ENCODE data around the gene TACC2.
"Not testable (repeated sequence)": the region's sequence is repeated elsewhere in the genome, so short reads cannot be mapped to it uniquely, and the experiment has no call there.

DNA sequence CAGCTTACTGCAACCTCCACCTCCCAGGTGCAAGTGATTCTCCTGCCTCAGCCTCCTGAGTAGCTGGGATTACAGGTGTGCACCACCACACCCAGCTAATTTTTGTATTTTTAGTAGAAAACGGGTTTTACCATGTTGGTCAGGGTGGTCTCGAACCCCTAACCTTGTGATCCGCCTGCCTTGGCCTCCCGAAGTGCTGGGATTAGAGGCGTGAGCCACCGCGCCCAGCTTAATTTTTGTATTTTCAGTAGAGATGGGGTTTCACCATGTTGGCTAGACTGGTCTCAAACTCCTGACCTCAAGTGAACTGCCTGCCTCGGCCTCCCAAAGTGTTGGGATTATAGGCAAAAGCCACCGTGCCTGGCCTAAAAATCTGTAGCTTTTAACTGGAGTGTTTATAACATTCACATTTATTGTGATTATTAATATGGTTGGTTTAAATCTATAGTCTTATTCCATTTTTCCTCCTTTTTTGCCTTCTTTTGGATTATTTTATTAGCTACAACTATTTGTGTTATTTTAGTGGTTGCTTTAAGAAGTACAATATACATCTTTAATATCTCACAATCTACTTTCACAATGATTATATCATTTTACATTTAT lies 77.5 kb downstream of the TACC2 start:
- TF ChIP-seq, protein P1, sequence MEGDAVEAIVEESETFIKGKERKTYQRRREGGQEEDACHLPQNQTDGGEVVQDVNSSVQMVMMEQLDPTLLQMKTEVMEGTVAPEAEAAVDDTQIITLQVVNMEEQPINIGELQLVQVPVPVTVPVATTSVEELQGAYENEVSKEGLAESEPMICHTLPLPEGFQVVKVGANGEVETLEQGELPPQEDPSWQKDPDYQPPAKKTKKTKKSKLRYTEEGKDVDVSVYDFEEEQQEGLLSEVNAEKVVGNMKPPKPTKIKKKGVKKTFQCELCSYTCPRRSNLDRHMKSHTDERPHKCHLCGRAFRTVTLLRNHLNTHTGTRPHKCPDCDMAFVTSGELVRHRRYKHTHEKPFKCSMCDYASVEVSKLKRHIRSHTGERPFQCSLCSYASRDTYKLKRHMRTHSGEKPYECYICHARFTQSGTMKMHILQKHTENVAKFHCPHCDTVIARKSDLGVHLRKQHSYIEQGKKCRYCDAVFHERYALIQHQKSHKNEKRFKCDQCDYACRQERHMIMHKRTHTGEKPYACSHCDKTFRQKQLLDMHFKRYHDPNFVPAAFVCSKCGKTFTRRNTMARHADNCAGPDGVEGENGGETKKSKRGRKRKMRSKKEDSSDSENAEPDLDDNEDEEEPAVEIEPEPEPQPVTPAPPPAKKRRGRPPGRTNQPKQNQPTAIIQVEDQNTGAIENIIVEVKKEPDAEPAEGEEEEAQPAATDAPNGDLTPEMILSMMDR (IDR thresholded peaks at IDR 0.05 in 4 of 5, conservative IDR thresholded peaks at IDR 0.05 in 1 of 5), result not testable (repeated sequence)
- TF ChIP-seq POLR2A (IDR thresholded peaks at IDR 0.05), result not testable (repeated sequence)

All from gastrocnemius medialis (tissue), 4 donors.